WERI-Rb-1 (cell line): Measurements from ENCODE around the gene TTC28.
"Not testable (repeated sequence)": the region's sequence is repeated elsewhere in the genome, so short reads cannot be mapped to it uniquely, and the experiment has no call there.

Experiments
- DNase-seq: peaks from one replicate; pipeline ENCODE4 v3.0.0-alpha.2; 2020
- H3K27ac ChIP-seq: fragments of 250-450 bp; sonication (Bioruptor Pico); 2 replicates; pipeline ENCODE4 v1.5.1; 2020; ENCODE audit warnings: mild to moderate bottlenecking, moderate library complexity
- H3K27me3 ChIP-seq: fragments of 250-450 bp; sonication (Bioruptor Pico); 2 replicates; pipeline ENCODE4 v1.5.1; 2021; ENCODE audit warnings: mild to moderate bottlenecking, low read depth, moderate library complexity; ENCODE audit not compliant: insufficient read depth, severe bottlenecking
- H3K36me3 ChIP-seq: fragments of 250-450 bp; sonication (Bioruptor Pico); 2 replicates; pipeline ENCODE4 v1.5.1; 2020; ENCODE audit warnings: mild to moderate bottlenecking, moderate library complexity
- H3K4me3 ChIP-seq: 2 replicates; pipeline ENCODE4 v1.5.1; 2011; ENCODE audit warnings: low read depth, mild to moderate bottlenecking, control low read depth, low read length
- H3K9me3 ChIP-seq: fragments of 250-450 bp; sonication (Bioruptor Pico); 2 replicates; pipeline ENCODE4 v1.5.1; 2021; ENCODE audit warnings: mild to moderate bottlenecking, moderate library complexity; ENCODE audit not compliant: severe bottlenecking
- CTCF ChIP-seq: IDR thresholded peaks from 2 replicates; pipeline ENCODE4 v1.5.1; 2011; ENCODE audit warnings: low read depth, mild to moderate bottlenecking, control low read depth, inconsistent platforms, low read length

The TTC28 gene

GRCh38 chr22:28222976-28223745, 456.5 kb downstream of the TTC28 start:
- Histone ChIP-seq H3K27ac (no peak overlapping the region), H3K9me3 (no peaks in the 10 kb centered on the region), H3K4me3 (no peak overlapping the region), H3K27me3 (no peaks in the 10 kb centered on the region), H3K36me3 (no peaks in the 10 kb centered on the region)
- no peak for TF ChIP-seq CTCF
- DNase-seq, result no peak

- Histone ChIP-seq H3K36me3 (no peaks in the 10 kb centered on the region), H3K4me3 (no peak overlapping the region), H3K27ac (no peak overlapping the region), H3K9me3 (no peaks in the 10 kb centered on the region), H3K27me3 (no peaks in the 10 kb centered on the region)
- no peak for DNase-seq
- no peak for TF ChIP-seq CTCF
These were observed 457.1 kb downstream of the TTC28 start for GRCh38 chr22:28222571-28222970.

GRCh38 chr22:28222052-28222451, 457.6 kb downstream of the TTC28 start:
- Histone ChIP-seq H3K27me3 (no peaks in the 10 kb centered on the region), H3K9me3 (no peaks in the 10 kb centered on the region), H3K4me3 (no peak overlapping the region), H3K27ac (no peak overlapping the region), H3K36me3 (no peaks in the 10 kb centered on the region)
- no peak for TF ChIP-seq CTCF
- DNase-seq, result no peak

GRCh38 chr22:28220626-28221363, 458.8 kb downstream of the TTC28 start:
- no peaks in the 10 kb centered on the region for H3K9me3 ChIP-seq
- no peak for DNase-seq
- TF ChIP-seq CTCF, result no peak
- H3K27ac ChIP-seq, result no peak overlapping the region
- H3K36me3 ChIP-seq, result no peaks in the 10 kb centered on the region
- no peaks in the 10 kb centered on the region for H3K27me3 ChIP-seq
- no peak overlapping the region for H3K4me3 ChIP-seq

- no peaks in the 10 kb centered on the region for H3K27me3 ChIP-seq
- H3K27ac ChIP-seq, result no peak overlapping the region
- no peaks in the 10 kb centered on the region for H3K36me3 ChIP-seq
- TF ChIP-seq CTCF, result no peak
- H3K9me3 ChIP-seq, result peaks cover 3% of the 10 kb centered on the region
- DNase-seq, result no peak
- H3K4me3 ChIP-seq, result no peak overlapping the region
These were observed 462.4 kb downstream of the TTC28 start for GRCh38 chr22:28217277-28217676.

- H3K27me3 ChIP-seq, H3K4me3 ChIP-seq, H3K27ac ChIP-seq, H3K9me3 ChIP-seq, DNase-seq, H3K36me3 ChIP-seq: not testable (repeated sequence)
These were observed 464.9 kb downstream of the TTC28 start for GRCh38 chr22:28214750-28215149.

- H3K36me3 ChIP-seq, H3K9me3 ChIP-seq, DNase-seq, H3K27me3 ChIP-seq, H3K27ac ChIP-seq, H3K4me3 ChIP-seq: not testable (repeated sequence)
These were observed 470.2 kb downstream of the TTC28 start for GRCh38 chr22:28209457-28209856.
